Measurements from ENCODE around the gene RHOH. TPM values are rescaled to one million over a fixed set of nuclear protein-coding genes. Genes with fewer than 3 reads are reported as not detected.

Gene RHOH
- total RNA-seq, 1 donor from 2014 or later: not detected

GRCh38 chr4:40185830-40186664 lies 10.8 kb upstream of the RHOH start:
- Mint-ChIP-seq H3K4me3 (ENCODE audit: unreplicated experiment) (no peak overlapping the region), H3K36me3 (ENCODE audit: unreplicated experiment) (no peaks in the 10 kb centered on the region), H3K27me3 (ENCODE audit: unreplicated experiment) (no peaks in the 10 kb centered on the region), H3K4me1 (ENCODE audit: unreplicated experiment) (peaks cover 12% of the 10 kb centered on the region), H3K27ac (ENCODE audit: unreplicated experiment) (no peak overlapping the region), H3K9me3 (ENCODE audit: unreplicated experiment) (peaks cover 2% of the 10 kb centered on the region)
- TF ChIP-seq CTCF (IDR thresholded peaks at IDR 0.05): no peak
- DNase-seq (ENCODE audit: extremely low spot score, unreplicated experiment): no peak

GRCh38 chr4:40186665-40187014 lies 10.2 kb upstream of the RHOH start:
- no peak for DNase-seq (ENCODE audit: extremely low spot score, unreplicated experiment)
- TF ChIP-seq CTCF (IDR thresholded peaks at IDR 0.05): no peak
- Mint-ChIP-seq H3K27ac (ENCODE audit: unreplicated experiment) (no peak overlapping the region), H3K27me3 (ENCODE audit: unreplicated experiment) (no peaks in the 10 kb centered on the region), H3K4me3 (ENCODE audit: unreplicated experiment) (no peak overlapping the region), H3K36me3 (ENCODE audit: unreplicated experiment) (no peaks in the 10 kb centered on the region), H3K9me3 (ENCODE audit: unreplicated experiment) (no peaks in the 10 kb centered on the region), H3K4me1 (ENCODE audit: unreplicated experiment) (peaks cover 12% of the 10 kb centered on the region)

GRCh38 chr4:40187386-40187906 lies 9.4 kb upstream of the RHOH start:
- Mint-ChIP-seq H3K27me3 (ENCODE audit: unreplicated experiment) (no peaks in the 10 kb centered on the region), H3K27ac (ENCODE audit: unreplicated experiment) (no peak overlapping the region), H3K4me1 (ENCODE audit: unreplicated experiment) (peaks cover 12% of the 10 kb centered on the region), H3K4me3 (ENCODE audit: unreplicated experiment) (no peak overlapping the region), H3K9me3 (ENCODE audit: unreplicated experiment) (no peaks in the 10 kb centered on the region), H3K36me3 (ENCODE audit: unreplicated experiment) (no peaks in the 10 kb centered on the region)
- DNase-seq (ENCODE audit: extremely low spot score, unreplicated experiment): no peak
- TF ChIP-seq CTCF (IDR thresholded peaks at IDR 0.05): no peak

GRCh38 chr4:40190019-40190418 lies 6.8 kb upstream of the RHOH start:
- H3K27ac Mint-ChIP-seq (ENCODE audit: unreplicated experiment): no peak overlapping the region
- H3K36me3 Mint-ChIP-seq (ENCODE audit: unreplicated experiment): no peaks in the 10 kb centered on the region
- H3K4me1 Mint-ChIP-seq (ENCODE audit: unreplicated experiment): peaks cover 15% of the 10 kb centered on the region
- H3K4me3 Mint-ChIP-seq (ENCODE audit: unreplicated experiment): no peak overlapping the region
- no peaks in the 10 kb centered on the region for H3K27me3 Mint-ChIP-seq (ENCODE audit: unreplicated experiment)
- DNase-seq (ENCODE audit: extremely low spot score, unreplicated experiment): no peak
- no peak for TF ChIP-seq CTCF (IDR thresholded peaks at IDR 0.05)
- no peaks in the 10 kb centered on the region for H3K9me3 Mint-ChIP-seq (ENCODE audit: unreplicated experiment)

GRCh38 chr4:40190465-40190864 lies 6.4 kb upstream of the RHOH start:
- Mint-ChIP-seq H3K27ac (ENCODE audit: unreplicated experiment) (no peak overlapping the region), H3K4me3 (ENCODE audit: unreplicated experiment) (no peak overlapping the region), H3K36me3 (ENCODE audit: unreplicated experiment) (no peaks in the 10 kb centered on the region), H3K4me1 (ENCODE audit: unreplicated experiment) (peaks cover 15% of the 10 kb centered on the region), H3K9me3 (ENCODE audit: unreplicated experiment) (no peaks in the 10 kb centered on the region), H3K27me3 (ENCODE audit: unreplicated experiment) (no peaks in the 10 kb centered on the region)
- TF ChIP-seq CTCF (IDR thresholded peaks at IDR 0.05): no peak
- no peak for DNase-seq (ENCODE audit: extremely low spot score, unreplicated experiment)
